Naive thymus-derived CD8-positive, alpha-beta T cell (primary cell): Measurements from ENCODE around the gene ATP6V1G2. TPM values are rescaled to one million over a fixed set of nuclear protein-coding genes. Genes with fewer than 3 reads are reported as not detected.

Source experiments
- ATAC-seq, 2 donors: fragments of 150-1000 bp; cut with Tn5 transposase in 1 of 2; sonication (Bioruptor Pico), chemical (Tn5 transposase) in 1 of 2; 1 replicate in 1 of 2; 2 replicates in 1 of 2; pipeline ENCODE4 v1.10.0; 2021; ENCODE audit warnings: mild to moderate bottlenecking in 2 of 2, moderate library complexity in 2 of 2
- POLR2A ChIA-PET: fragments of 350-600 bp; sonication (Branson Sonifier 250); formaldehyde crosslinking; loops from one replicate; lab custom pipeline; 2021; ENCODE audit warnings: antibody characterized with exemption; lab: Charles Lee
- DNase-seq, 10 donors: peaks; one replicate each; pipeline versions ENCODE4 v3.0.0 to v3.0.0-alpha.2; 2020 to 2022
- H3K27ac Mint-ChIP-seq, 10 donors: one replicate each; pipeline ENCODE4 v1.8.0; 2020 to 2022; ENCODE audit warnings: mild to moderate bottlenecking in 10 of 10, mixed read lengths in 10 of 10, moderate library complexity in 4 of 10, inconsistent platforms in 1 of 10
- H3K27me3 Mint-ChIP-seq, 5 donors: one replicate each; pipeline ENCODE4 v1.8.0; 2021 to 2022; ENCODE audit warnings: mixed read lengths in 5 of 5
- H3K36me3 Mint-ChIP-seq, 3 donors: one replicate each; pipeline ENCODE4 v1.8.0; 2020 to 2022; ENCODE audit warnings: mixed read lengths in 3 of 3, mild to moderate bottlenecking in 2 of 3, inconsistent platforms in 1 of 3
- H3K4me1 Mint-ChIP-seq, 4 donors: one replicate each; pipeline ENCODE4 v1.8.0; 2021 to 2022; ENCODE audit warnings: mixed read lengths in 4 of 4
- H3K4me3 Mint-ChIP-seq, 10 donors: one replicate each; pipeline ENCODE4 v1.8.0; 2020 to 2022; ENCODE audit warnings: mild to moderate bottlenecking in 10 of 10, mixed read lengths in 10 of 10, moderate library complexity in 6 of 10, inconsistent platforms in 1 of 10
- H3K9me3 Mint-ChIP-seq, 9 donors: one replicate each; pipeline ENCODE4 v1.8.0; 2020 to 2022; ENCODE audit warnings: mixed read lengths in 9 of 9, mild to moderate bottlenecking in 3 of 9, inconsistent platforms in 1 of 9, moderate library complexity in 1 of 9
- polyA plus RNA-seq, 3 donors: library from polyadenylated mRNA; unstranded; fragments of 300-500 nt; fragmentation: Illumina TruSeq; gene quantifications; one replicate each; pipeline ENCODE4 v1.2.3, GENCODE V29; 2021
- total RNA-seq, 8 experiments: library from RNA in 2 of 8; stranded (reverse) in 2 of 8; gene quantifications; one replicate each; pipeline ENCODE4 v1.2.3 and lab custom pipeline; 2021 to 2026

ATP6V1G2 gene
- total and polyA plus RNA-seq, 5 experiments from 2014 or later, result 0.55 to 7.9 (median 4.2) TPM; not detected in 1

DNA sequence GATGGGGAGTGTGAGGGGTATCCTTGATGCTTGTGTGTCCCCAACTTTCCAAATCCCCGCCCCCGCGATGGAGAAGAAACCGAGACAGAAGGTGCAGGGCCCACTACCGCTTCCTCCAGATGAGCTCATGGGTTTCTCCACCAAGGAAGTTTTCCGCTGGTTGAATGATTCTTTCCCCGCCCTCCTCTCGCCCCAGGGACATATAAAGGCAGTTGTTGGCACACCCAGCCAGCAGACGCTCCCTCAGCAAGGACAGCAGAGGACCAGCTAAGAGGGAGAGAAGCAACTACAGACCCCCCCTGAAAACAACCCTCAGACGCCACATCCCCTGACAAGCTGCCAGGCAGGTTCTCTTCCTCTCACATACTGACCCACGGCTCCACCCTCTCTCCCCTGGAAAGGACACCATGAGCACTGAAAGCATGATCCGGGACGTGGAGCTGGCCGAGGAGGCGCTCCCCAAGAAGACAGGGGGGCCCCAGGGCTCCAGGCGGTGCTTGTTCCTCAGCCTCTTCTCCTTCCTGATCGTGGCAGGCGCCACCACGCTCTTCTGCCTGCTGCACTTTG lies 29.0 kb upstream of the ATP6V1G2 start, which contains the start of gene TNF:
TNF (plus strand) TSS at position 231 of the 567 bp plus-strand sequence; CDS start at position 408, 177 bp downstream.
- H3K9me3 Mint-ChIP-seq, result no peaks in the 10 kb centered on the region
- H3K27me3 Mint-ChIP-seq, result no peaks in the 10 kb centered on the region
- peaks cover 45 to 96% (median 89%) of the 10 kb centered on the region in 4 donors for H3K4me1 Mint-ChIP-seq
- no peak for ATAC-seq
- peak within 1 kb of the TSS; percentile 86 to 100 (median 99) for H3K27ac Mint-ChIP-seq
- peak within 1 kb of the TSS; percentile 60 to 95 (median 84) for H3K4me3 Mint-ChIP-seq
- H3K36me3 Mint-ChIP-seq, result peaks cover 0 to 4% (median under 1%) of the 10 kb centered on the region in 3 donors
- POLR2A ChIA-PET, result interaction anchor here (0.9 to 38.0 kb wide), 6 partner anchors 4 to 85 kb away, joined by 3 to 1584 read pairs (median 46); partner anchors contain the start of genes ATP6V1G2, C6orf47, DDX39B and LST1
- DNase-seq, result peak in 2 of 10 donors; percentile 26 to 58

DNA sequence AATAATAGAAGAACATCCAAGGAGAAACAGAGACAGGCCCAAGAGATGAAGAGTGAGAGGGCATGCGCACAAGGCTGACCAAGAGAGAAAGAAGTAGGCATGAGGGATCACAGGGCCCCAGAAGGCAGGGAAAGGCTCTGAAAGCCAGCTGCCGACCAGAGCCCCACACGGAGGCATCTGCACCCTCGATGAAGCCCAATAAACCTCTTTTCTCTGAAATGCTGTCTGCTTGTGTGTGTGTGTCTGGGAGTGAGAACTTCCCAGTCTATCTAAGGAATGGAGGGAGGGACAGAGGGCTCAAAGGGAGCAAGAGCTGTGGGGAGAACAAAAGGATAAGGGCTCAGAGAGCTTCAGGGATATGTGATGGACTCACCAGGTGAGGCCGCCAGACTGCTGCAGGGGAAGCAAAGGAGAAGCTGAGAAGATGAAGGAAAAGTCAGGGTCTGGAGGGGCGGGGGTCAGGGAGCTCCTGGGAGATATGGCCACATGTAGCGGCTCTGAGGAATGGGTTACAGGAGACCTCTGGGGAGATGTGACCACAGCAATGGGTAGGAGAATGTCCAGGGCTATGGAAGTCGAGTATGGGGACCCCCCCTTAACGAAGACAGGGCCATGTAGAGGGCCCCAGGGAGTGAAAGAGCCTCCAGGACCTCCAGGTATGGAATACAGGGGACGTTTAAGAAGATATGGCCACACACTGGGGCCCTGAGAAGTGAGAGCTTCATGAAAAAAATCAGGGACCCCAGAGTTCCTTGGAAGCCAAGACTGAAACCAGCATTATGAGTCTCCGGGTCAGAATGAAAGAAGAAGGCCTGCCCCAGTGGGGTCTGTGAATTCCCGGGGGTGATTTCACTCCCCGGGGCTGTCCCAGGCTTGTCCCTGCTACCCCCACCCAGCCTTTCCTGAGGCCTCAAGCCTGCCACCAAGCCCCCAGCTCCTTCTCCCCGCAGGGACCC lies 28.0 kb upstream of the ATP6V1G2 start:
- DNase-seq (peak in 1 of 10 donors; percentile 45), ATAC-seq (no peak)
- Mint-ChIP-seq H3K36me3 (peaks cover 0 to 3% (median 0%) of the 10 kb centered on the region in 3 donors), H3K4me1 (peaks cover 41 to 96% (median 86%) of the 10 kb centered on the region in 4 donors), H3K27me3 (no peaks in the 10 kb centered on the region), H3K9me3 (no peaks in the 10 kb centered on the region), H3K4me3 (peak overlapping the region; percentile 5 to 100 (median 60)), H3K27ac (peak overlapping the region in 9 of 10 donors; percentile 97 to 100 (median 99))
- POLR2A ChIA-PET, result interaction anchor here (0.9 to 38.0 kb wide), 5 partner anchors 2 to 86 kb away, joined by 3 to 1584 read pairs (median 68); partner anchors contain the start of genes ATP6V1G2, C6orf47, DDX39B and LST1

DNA sequence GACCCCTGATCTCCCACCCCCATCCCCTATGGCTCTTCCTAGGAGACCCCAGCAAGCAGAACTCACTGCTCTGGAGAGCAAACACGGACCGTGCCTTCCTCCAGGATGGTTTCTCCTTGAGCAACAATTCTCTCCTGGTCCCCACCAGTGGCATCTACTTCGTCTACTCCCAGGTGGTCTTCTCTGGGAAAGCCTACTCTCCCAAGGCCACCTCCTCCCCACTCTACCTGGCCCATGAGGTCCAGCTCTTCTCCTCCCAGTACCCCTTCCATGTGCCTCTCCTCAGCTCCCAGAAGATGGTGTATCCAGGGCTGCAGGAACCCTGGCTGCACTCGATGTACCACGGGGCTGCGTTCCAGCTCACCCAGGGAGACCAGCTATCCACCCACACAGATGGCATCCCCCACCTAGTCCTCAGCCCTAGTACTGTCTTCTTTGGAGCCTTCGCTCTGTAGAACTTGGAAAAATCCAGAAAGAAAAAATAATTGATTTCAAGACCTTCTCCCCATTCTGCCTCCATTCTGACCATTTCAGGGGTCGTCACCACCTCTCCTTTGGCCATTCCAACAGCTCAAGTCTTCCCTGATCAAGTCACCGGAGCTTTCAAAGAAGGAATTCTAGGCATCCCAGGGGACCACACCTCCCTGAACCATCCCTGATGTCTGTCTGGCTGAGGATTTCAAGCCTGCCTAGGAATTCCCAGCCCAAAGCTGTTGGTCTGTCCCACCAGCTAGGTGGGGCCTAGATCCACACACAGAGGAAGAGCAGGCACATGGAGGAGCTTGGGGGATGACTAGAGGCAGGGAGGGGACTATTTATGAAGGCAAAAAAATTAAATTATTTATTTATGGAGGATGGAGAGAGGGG lies 27.1 kb upstream of the ATP6V1G2 start:
- H3K27me3 Mint-ChIP-seq, result no peaks in the 10 kb centered on the region
- peaks cover 43 to 96% (median 86%) of the 10 kb centered on the region in 4 donors for H3K4me1 Mint-ChIP-seq
- H3K27ac Mint-ChIP-seq, result peak overlapping the region; percentile 97 to 100 (median 99)
- DNase-seq (peak in 1 of 10 donors; percentile 15), ATAC-seq (no peak)
- peak overlapping the region; percentile 89 to 100 (median 99) for H3K4me3 Mint-ChIP-seq
- H3K9me3 Mint-ChIP-seq, result no peaks in the 10 kb centered on the region
- H3K36me3 Mint-ChIP-seq, result peaks cover 0 to 5% (median 0%) of the 10 kb centered on the region in 3 donors
- POLR2A ChIA-PET, result interaction anchor here (3.0 to 38.0 kb wide), 4 partner anchors 2 to 32 kb away, joined by 23 to 1584 read pairs (median 826); partner anchors contain the start of genes ATP6V1G2, DDX39B, LST1 and LTA

DNA sequence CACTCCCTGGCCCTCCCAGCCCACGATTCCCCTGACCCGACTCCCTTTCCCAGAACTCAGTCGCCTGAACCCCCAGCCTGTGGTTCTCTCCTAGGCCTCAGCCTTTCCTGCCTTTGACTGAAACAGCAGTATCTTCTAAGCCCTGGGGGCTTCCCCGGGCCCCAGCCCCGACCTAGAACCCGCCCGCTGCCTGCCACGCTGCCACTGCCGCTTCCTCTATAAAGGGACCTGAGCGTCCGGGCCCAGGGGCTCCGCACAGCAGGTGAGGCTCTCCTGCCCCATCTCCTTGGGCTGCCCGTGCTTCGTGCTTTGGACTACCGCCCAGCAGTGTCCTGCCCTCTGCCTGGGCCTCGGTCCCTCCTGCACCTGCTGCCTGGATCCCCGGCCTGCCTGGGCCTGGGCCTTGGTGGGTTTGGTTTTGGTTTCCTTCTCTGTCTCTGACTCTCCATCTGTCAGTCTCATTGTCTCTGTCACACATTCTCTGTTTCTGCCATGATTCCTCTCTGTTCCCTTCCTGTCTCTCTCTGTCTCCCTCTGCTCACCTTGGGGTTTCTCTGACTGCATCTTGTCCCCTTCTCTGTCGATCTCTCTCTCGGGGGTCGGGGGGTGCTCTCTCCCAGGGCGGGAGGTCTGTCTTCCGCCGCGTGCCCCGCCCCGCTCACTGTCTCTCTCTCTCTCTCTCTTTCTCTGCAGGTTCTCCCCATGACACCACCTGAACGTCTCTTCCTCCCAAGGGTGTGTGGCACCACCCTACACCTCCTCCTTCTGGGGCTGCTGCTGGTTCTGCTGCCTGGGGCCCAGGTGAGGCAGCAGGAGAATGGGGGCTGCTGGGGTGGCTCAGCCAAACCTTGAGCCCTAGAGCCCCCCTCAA lies 25.9 kb upstream of the ATP6V1G2 start, which contains the start of gene LTA:
LTA (plus strand) TSS at position 249 of the 871 bp plus-strand sequence; CDS start at position 703, 454 bp downstream.
- H3K4me1 Mint-ChIP-seq, result peaks cover 55 to 98% (median 92%) of the 10 kb centered on the region in 4 donors
- peak within 1 kb of the TSS; percentile 97 to 100 (median 99) for H3K27ac Mint-ChIP-seq
- no peaks in the 10 kb centered on the region for H3K9me3 Mint-ChIP-seq
- ATAC-seq, result peak; percentile 76 to 79
- H3K36me3 Mint-ChIP-seq, result peaks cover 0 to 8% (median 2%) of the 10 kb centered on the region in 3 donors
- DNase-seq, result peak; percentile 67 to 88 (median 74)
- H3K27me3 Mint-ChIP-seq, result no peaks in the 10 kb centered on the region
- POLR2A ChIA-PET, result interaction anchor here (0.7 to 38.0 kb wide), 5 partner anchors 0 to 31 kb away, joined by 3 to 1584 read pairs (median 68); partner anchors contain the start of genes ATP6V1G2, DDX39B, LST1 and LTA
- H3K4me3 Mint-ChIP-seq, result peak within 1 kb of the TSS; percentile 89 to 100 (median 99)

DNA sequence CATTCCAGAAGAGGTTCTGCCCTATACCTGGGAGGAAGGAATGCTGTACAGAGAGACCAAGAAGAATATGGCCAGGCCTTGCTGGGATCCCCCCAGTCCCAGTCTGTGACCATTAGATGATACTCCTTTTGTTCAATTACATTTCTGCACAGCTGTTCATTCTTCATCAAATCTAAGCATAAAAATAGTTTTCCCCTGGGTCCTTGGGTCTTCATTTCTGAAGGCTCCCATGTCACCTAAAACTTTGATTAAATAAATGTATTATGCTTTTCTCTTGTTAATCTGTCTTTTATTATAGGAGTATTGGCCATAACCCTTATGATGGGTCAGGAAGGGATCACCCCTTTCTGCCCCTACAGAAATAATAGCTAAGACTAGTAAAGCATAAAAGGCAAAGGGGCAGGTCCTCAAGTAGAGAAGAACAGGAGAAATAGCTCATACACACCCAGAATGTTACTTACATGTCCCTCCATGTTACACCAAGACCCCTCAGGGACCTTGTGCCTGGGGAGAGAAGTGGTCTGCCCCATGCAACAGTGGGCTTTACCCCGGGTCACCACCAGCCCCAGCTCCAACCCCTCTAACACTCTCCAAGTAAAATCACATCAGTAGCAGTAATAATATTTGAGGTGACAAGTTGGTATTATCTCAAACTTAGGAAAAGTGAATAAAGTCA lies 23.6 kb upstream of the ATP6V1G2 start:
- ATAC-seq (no peak), DNase-seq (peak in 1 of 10 donors; percentile 28)
- Mint-ChIP-seq H3K36me3 (peaks cover 0 to 19% (median 8%) of the 10 kb centered on the region in 3 donors), H3K27me3 (no peaks in the 10 kb centered on the region), H3K9me3 (no peaks in the 10 kb centered on the region), H3K27ac (peak overlapping the region; percentile 70 to 98 (median 82)), H3K4me3 (peak overlapping the region in 7 of 10 donors; percentile 7 to 47 (median 39)), H3K4me1 (peaks cover 46 to 88% (median 81%) of the 10 kb centered on the region in 4 donors)
- POLR2A ChIA-PET, result interaction anchor here (0.5 to 38.0 kb wide), 8 partner anchors 2 to 49 kb away, joined by 3 to 1584 read pairs (median 6); partner anchors contain the start of genes DDX39B, LST1, LTA and LTB

DNA sequence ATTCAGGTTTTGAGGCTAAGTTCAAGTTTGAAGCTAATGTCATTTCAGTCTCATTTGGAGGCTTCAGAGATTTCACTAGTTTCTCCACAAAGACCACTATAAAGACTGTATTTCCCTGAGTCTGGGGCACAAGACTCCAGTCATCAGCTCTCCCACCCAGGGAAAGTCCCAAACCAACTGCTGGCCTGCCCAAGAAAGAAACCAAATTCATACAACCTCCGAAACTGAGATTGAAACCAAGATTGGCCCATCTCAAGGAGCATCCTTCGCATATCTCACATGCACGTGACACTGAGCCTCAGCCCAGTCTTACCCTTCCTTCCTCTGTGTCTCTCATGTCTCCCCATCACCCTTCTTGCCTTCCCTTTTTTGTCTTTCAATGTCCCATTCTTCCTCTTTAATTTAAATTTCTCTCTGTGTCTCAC lies 22.1 kb upstream of the ATP6V1G2 start:
- POLR2A ChIA-PET, result interaction anchor here (0.6 to 38.0 kb wide), 9 partner anchors 3 to 1239 kb away, joined by 3 to 1584 read pairs (median 4); partner anchors contain the start of genes ATP6V1G2, DDX39B, LST1 and LTA
- Mint-ChIP-seq H3K27me3 (no peaks in the 10 kb centered on the region), H3K27ac (peak overlapping the region; percentile 88 to 98 (median 93)), H3K4me3 (peak overlapping the region; percentile 16 to 71 (median 62)), H3K9me3 (no peaks in the 10 kb centered on the region), H3K36me3 (peaks cover 0 to 32% (median 11%) of the 10 kb centered on the region in 3 donors), H3K4me1 (peaks cover 44 to 83% (median 77%) of the 10 kb centered on the region in 4 donors)
- peak; percentile 54 to 69 for ATAC-seq
- DNase-seq, result peak in 8 of 10 donors; percentile 62 to 73 (median 66)

DNA sequence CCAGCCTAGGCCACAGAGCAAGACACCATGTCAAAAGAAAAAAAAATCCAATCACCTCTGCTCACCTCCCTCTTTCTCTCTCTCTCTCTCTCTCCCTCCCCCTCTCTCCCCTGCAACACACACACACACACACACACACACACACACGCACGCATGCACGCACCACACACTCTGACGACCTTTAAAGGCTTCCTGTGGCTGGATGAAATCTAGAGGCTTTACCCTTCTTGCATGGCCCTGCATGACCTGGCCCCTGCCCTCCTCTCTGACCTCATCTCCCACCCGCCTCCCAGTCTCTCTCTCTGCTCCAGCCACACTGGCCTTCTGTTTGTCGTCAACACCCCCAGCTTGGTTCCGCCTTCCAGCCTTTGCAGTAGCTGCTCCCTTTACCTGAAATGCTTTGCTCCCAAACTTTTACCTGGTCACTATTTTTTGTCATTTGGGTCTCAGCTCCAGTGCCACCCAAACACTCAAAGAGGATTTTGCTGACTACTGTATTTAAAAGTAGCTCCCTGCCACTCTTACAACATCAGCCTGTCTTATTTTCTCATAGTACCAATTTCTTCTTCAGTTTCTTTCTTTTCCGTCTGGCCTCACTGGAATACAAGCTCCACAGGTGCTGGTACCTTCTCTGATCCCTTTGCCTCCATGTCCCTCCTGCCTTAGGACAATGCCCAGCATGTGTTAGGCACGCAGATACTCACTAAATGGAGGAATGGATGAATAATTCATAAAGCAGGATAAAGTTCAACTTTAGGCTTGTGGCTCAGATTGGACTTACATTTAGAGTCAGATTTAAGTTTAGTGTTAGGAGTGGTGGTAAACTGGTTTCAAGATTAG lies 21.3 kb upstream of the ATP6V1G2 start:
- ATAC-seq, result no peak
- H3K36me3 Mint-ChIP-seq, result peaks cover 0 to 38% (median 11%) of the 10 kb centered on the region in 3 donors
- H3K9me3 Mint-ChIP-seq, result no peaks in the 10 kb centered on the region
- POLR2A ChIA-PET, result interaction anchor here (0.6 to 38.0 kb wide), 4 partner anchors 4 to 1238 kb away, joined by 3 to 1584 read pairs (median 794); partner anchors contain the start of genes LST1, LTA, LTB and NCR3
- H3K4me3 Mint-ChIP-seq, result peak overlapping the region; percentile 25 to 71 (median 66)
- peak in 2 of 10 donors; percentile 30 to 57 for DNase-seq
- H3K27ac Mint-ChIP-seq, result peak overlapping the region; percentile 88 to 98 (median 93)
- peaks cover 41 to 82% (median 70%) of the 10 kb centered on the region in 4 donors for H3K4me1 Mint-ChIP-seq
- H3K27me3 Mint-ChIP-seq, result no peaks in the 10 kb centered on the region

DNA sequence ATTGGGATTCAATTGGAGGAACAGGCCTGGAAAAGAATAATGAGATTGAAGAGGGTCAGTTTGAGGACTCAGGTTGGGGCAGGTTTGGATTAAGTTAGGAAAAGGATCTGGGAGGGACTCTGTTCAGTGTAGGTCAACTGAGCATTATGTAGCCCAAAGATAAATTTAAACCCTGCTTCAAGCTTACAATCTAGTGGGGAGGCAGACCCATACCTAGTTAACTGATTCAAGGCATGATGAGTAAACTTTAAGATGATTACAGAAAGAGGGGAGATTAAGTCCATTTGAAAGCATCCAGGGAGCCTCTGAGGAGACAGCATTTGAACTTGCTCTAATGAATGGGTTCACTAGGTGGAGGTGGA lies 14.3 kb upstream of the ATP6V1G2 start:
- no peaks in the 10 kb centered on the region for H3K27me3 Mint-ChIP-seq
- H3K36me3 Mint-ChIP-seq, result peaks cover 3 to 58% (median 12%) of the 10 kb centered on the region in 3 donors
- peak overlapping the region in 9 of 10 donors; percentile 1 to 88 (median 75) for H3K4me3 Mint-ChIP-seq
- POLR2A ChIA-PET, result interaction anchor here (0.6 to 34.2 kb wide), 3 partner anchors 19 to 289 kb away, joined by 6 to 1584 read pairs (median 16); partner anchors contain the start of genes DDX39B, LST1, LTA and LTB
- H3K9me3 Mint-ChIP-seq, result no peaks in the 10 kb centered on the region
- no peak for ATAC-seq
- peak overlapping the region in 9 of 10 donors; percentile 65 to 91 (median 89) for H3K27ac Mint-ChIP-seq
- H3K4me1 Mint-ChIP-seq, result peaks cover 42 to 90% (median 73%) of the 10 kb centered on the region in 4 donors
- DNase-seq, result no peak
